H9 (cell line): ENCODE measurements around the gene OR52M1. TPM values are rescaled to one million over a fixed set of nuclear protein-coding genes. Genes with fewer than 3 reads are reported as not detected.

ENCODE experiments used
- DNase-seq: peaks from one replicate; pipeline ENCODE4 v3.0.0-alpha.2; 2017
- H2AFZ ChIP-seq: one replicate; pipeline ENCODE4 v1.6.1; 2013; ENCODE audit warnings: mild to moderate bottlenecking, low read length, control low read depth, moderate library complexity
- H2AK5ac ChIP-seq: 2 replicates; pipeline ENCODE4 v1.6.1; 2013; ENCODE audit warnings: low read length, control low read depth, mixed read lengths; ENCODE audit not compliant: insufficient read length
- H2BK120ac ChIP-seq: one replicate; pipeline ENCODE4 v1.6.1; 2013; ENCODE audit warnings: low read depth, mild to moderate bottlenecking, low read length, control low read depth, inconsistent platforms; ENCODE audit not compliant: poor library complexity, severe bottlenecking
- H2BK12ac ChIP-seq: 2 replicates; pipeline ENCODE4 v1.6.1; 2013; ENCODE audit warnings: low read length, control low read depth, mixed read lengths, low read depth; ENCODE audit not compliant: insufficient read length
- H2BK15ac ChIP-seq: 2 replicates; pipeline ENCODE4 v1.6.1; 2013; ENCODE audit warnings: low read depth, low read length, control low read depth
- H2BK20ac ChIP-seq: one replicate; pipeline ENCODE4 v1.6.1; 2013; ENCODE audit warnings: low read depth, mild to moderate bottlenecking, low read length, control low read depth, inconsistent platforms; ENCODE audit not compliant: poor library complexity, severe bottlenecking
- H2BK5ac ChIP-seq: 2 replicates; pipeline ENCODE4 v1.6.1; 2013; ENCODE audit warnings: low read length, control low read depth, mixed read lengths; ENCODE audit not compliant: insufficient read length
- H3K14ac ChIP-seq: 2 replicates; pipeline ENCODE4 v1.6.1; 2013; ENCODE audit warnings: low read length, control low read depth; ENCODE audit not compliant: insufficient read depth
- H3K18ac ChIP-seq: 2 replicates; pipeline ENCODE4 v1.6.1; 2013; ENCODE audit warnings: low read depth, mild to moderate bottlenecking, mixed read lengths, low read length, control low read depth; ENCODE audit not compliant: insufficient read length
- H3K23ac ChIP-seq: 2 replicates; pipeline ENCODE4 v1.6.1; 2013; ENCODE audit warnings: low read length, control low read depth, mixed read lengths, low read depth; ENCODE audit not compliant: insufficient read length
- H3K23me2 ChIP-seq: 2 replicates; pipeline ENCODE4 v1.6.1; 2013; ENCODE audit warnings: low read depth, mild to moderate bottlenecking, mixed read lengths, low read length, control low read depth; ENCODE audit not compliant: insufficient read length, poor library complexity, severe bottlenecking
- H3K27ac ChIP-seq: 2 replicates; pipeline ENCODE4 v1.5.1; 2013; ENCODE audit warnings: low read length, control low read depth, mixed read lengths, low read depth; ENCODE audit not compliant: insufficient read length
- H3K27me3 ChIP-seq: 2 replicates; pipeline ENCODE4 v1.6.1; 2013; ENCODE audit warnings: low read length, control low read depth, inconsistent platforms; ENCODE audit not compliant: insufficient read depth
- H3K4ac ChIP-seq: 2 replicates; pipeline ENCODE4 v1.6.1; 2013; ENCODE audit warnings: low read depth, mild to moderate bottlenecking, control low read depth, inconsistent platforms, low read length, moderate library complexity
- H3K4me1 ChIP-seq: 2 replicates; pipeline ENCODE4 v1.6.1; 2013; ENCODE audit warnings: low read length, control low read depth, inconsistent platforms; ENCODE audit not compliant: insufficient read depth
- H3K4me2 ChIP-seq: 2 replicates; pipeline ENCODE4 v1.6.1; 2013; ENCODE audit warnings: low read length, control low read depth, mixed read lengths; ENCODE audit not compliant: insufficient read length, insufficient read depth
- H3K56ac ChIP-seq: 2 replicates; pipeline ENCODE4 v1.6.1; 2013; ENCODE audit warnings: low read depth, mild to moderate bottlenecking, mixed read lengths, low read length, control low read depth; ENCODE audit not compliant: insufficient read length
- H3K79me1 ChIP-seq: 2 replicates; pipeline ENCODE4 v1.6.1; 2013; ENCODE audit warnings: low read depth, mild to moderate bottlenecking, moderate library complexity, low read length, control low read depth, inconsistent platforms; ENCODE audit not compliant: insufficient read depth, poor library complexity, severe bottlenecking
- H3K79me2 ChIP-seq: 2 replicates; pipeline ENCODE4 v1.6.1; 2013; ENCODE audit warnings: low read length, control low read depth, inconsistent platforms; ENCODE audit not compliant: insufficient read depth
- H3K9ac ChIP-seq: 2 replicates; pipeline ENCODE4 v1.6.1; 2013; ENCODE audit warnings: low read length, control low read depth, mixed read lengths; ENCODE audit not compliant: insufficient read length; ENCODE audit errors: extremely low read depth
- H3K9me3 ChIP-seq: one replicate; pipeline ENCODE4 v1.6.1; 2013; ENCODE audit warnings: low read depth, low read length, inconsistent platforms; ENCODE audit not compliant: control insufficient read depth
- H3T11ph ChIP-seq: one replicate; pipeline ENCODE4 v1.6.1; 2013; ENCODE audit warnings: mild to moderate bottlenecking, low read length, control low read depth, inconsistent platforms
- H4K20me1 ChIP-seq: one replicate; pipeline ENCODE4 v1.6.1; 2013; ENCODE audit not compliant: control insufficient read depth, insufficient read length, insufficient read depth
- H4K5ac ChIP-seq: 2 replicates; pipeline ENCODE4 v1.6.1; 2013; ENCODE audit warnings: low read depth, mild to moderate bottlenecking, mixed read lengths, low read length, control low read depth; ENCODE audit not compliant: insufficient read length
- H4K8ac ChIP-seq: replicated peaks from 2 replicates; pipeline ENCODE4 v1.6.1; 2013; ENCODE audit warnings: low read length, control low read depth, mixed read lengths, low read depth; ENCODE audit not compliant: insufficient read length
- H4K91ac ChIP-seq: 2 replicates; pipeline ENCODE4 v1.6.1; 2013; ENCODE audit warnings: low read depth, mild to moderate bottlenecking, moderate library complexity, mixed read lengths, low read length, control low read depth; ENCODE audit not compliant: insufficient read length
- H3K27ac Mint-ChIP-seq, 3 experiments: 2 replicates in 2 of 3; 3 replicates in 1 of 3; pipeline ENCODE4 v1.8.0; 2020 to 2021; ENCODE audit warnings: mixed read lengths in 3 of 3, mild to moderate bottlenecking in 1 of 3, moderate library complexity in 1 of 3
- H3K27me3 Mint-ChIP-seq: 2 replicates; pipeline ENCODE4 v1.8.0; 2021; ENCODE audit warnings: low read depth, mild to moderate bottlenecking, moderate library complexity, mixed read lengths
- H3K36me3 Mint-ChIP-seq, 3 experiments: 2 replicates in 2 of 3; 3 replicates in 1 of 3; pipeline ENCODE4 v1.8.0; 2020 to 2021; ENCODE audit warnings: low read depth in 3 of 3, mixed read lengths in 3 of 3; ENCODE audit not compliant: insufficient read depth in 1 of 3
- H3K4me1 Mint-ChIP-seq, 2 experiments: 2 replicates each; pipeline ENCODE4 v1.8.0; 2020; ENCODE audit warnings: mixed read lengths in 2 of 2
- H3K4me3 Mint-ChIP-seq, 2 experiments: 2 replicates in 1 of 2; 3 replicates in 1 of 2; pipeline ENCODE4 v1.8.0; 2020 to 2021; ENCODE audit warnings: mild to moderate bottlenecking in 2 of 2, mixed read lengths in 2 of 2, moderate library complexity in 1 of 2
- H3K9me3 Mint-ChIP-seq, 2 experiments: 2 replicates in 1 of 2; 3 replicates in 1 of 2; pipeline ENCODE4 v1.8.0; 2020; ENCODE audit warnings: mild to moderate bottlenecking in 2 of 2, mixed read lengths in 2 of 2, moderate library complexity in 1 of 2
- WGBS: extraction: QIAGEN DNeasy Blood & Tissue Kit; methylation state at CpG from one replicate; pipeline ENCODE4 v1.1.7; 2013; ENCODE audit warnings: missing lambda C conversion rate, low lambda C conversion rate, mixed read lengths; ENCODE audit not compliant: insufficient read length; ENCODE audit errors: extremely low coverage; 5-methylcytosine and 5-hydroxymethylcytosine counted together
- total RNA-seq: library from RNA; stranded (reverse); gene quantifications from 2 replicates; pipeline ENCODE4 v1.2.1, GENCODE V29; 2021
- TF ChIP-seq, protein P1 (sequence below): fragments of 200-600 bp; sonication (generic); conservative IDR thresholded peaks from 3 replicates; pipeline ENCODE4 v1.8.0; 2021; ENCODE audit warnings: antibody characterized with exemption, mild to moderate bottlenecking

The OR52M1 gene
- total RNA-seq, 1 experiment from 2014 or later = not detected

DNA sequence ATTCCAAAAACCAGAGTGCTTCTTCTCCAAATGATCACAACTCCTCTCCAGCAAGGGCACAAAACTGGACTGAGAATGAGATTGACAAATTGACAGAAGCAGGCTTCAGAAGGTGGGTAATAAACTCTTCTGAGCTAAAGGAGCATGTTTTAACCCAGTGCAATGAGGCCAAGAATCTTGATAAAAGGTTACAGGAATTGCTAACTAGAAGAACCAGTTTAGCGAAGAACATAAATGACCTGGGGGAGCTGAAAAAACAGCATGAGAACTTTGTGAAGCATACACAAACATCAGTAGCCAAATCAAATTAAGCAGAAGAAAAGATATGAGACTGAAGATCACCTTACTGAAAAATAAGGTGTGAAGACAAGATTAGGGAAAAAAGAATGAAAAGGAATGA is 15.5 kb downstream of the OR52M1 start:
- Mint-ChIP-seq H3K9me3 (peaks cover 16 to 18% of the 10 kb centered on the region in 2 experiments), H3K27ac (no peak overlapping the region), H3K4me1 (peaks cover 15 to 20% of the 10 kb centered on the region in 2 experiments), H3K36me3 (peaks cover 0 to 7% (median 0%) of the 10 kb centered on the region in 3 experiments; a peak in 1 of 7 replicates), H3K27me3 (peaks cover 8% of the 10 kb centered on the region), H3K4me3 (no peak overlapping the region)
- H3T11ph ChIP-seq = no peak overlapping the region
- no peak overlapping the region for H2BK120ac ChIP-seq
- DNase-seq = no peak
- no peak overlapping the region for H3K4ac ChIP-seq
- no peaks in the 10 kb centered on the region for H3K27me3 ChIP-seq
- H2AK5ac ChIP-seq = no peak overlapping the region
- no peaks in the 10 kb centered on the region for H3K79me1 ChIP-seq
- no peak overlapping the region for H3K56ac ChIP-seq
- WGBS = no CpG with 5 or more reads among the region's 1 CpG
- no peak overlapping the region for H4K8ac ChIP-seq
- H3K18ac ChIP-seq = no peak overlapping the region
- H2AFZ ChIP-seq = no peak overlapping the region
- no peak overlapping the region for H3K9ac ChIP-seq
- no peaks in the 10 kb centered on the region for H3K79me2 ChIP-seq
- H4K20me1 ChIP-seq = no peaks in the 10 kb centered on the region
- H3K23ac ChIP-seq = no peak overlapping the region
- no peaks in the 10 kb centered on the region for H3K23me2 ChIP-seq
- no peaks in the 10 kb centered on the region for H3K4me1 ChIP-seq
- H3K27ac ChIP-seq = no peak overlapping the region
- no peak overlapping the region for H3K14ac ChIP-seq
- H3K4me2 ChIP-seq = no peak overlapping the region
- TF ChIP-seq, protein P1, sequence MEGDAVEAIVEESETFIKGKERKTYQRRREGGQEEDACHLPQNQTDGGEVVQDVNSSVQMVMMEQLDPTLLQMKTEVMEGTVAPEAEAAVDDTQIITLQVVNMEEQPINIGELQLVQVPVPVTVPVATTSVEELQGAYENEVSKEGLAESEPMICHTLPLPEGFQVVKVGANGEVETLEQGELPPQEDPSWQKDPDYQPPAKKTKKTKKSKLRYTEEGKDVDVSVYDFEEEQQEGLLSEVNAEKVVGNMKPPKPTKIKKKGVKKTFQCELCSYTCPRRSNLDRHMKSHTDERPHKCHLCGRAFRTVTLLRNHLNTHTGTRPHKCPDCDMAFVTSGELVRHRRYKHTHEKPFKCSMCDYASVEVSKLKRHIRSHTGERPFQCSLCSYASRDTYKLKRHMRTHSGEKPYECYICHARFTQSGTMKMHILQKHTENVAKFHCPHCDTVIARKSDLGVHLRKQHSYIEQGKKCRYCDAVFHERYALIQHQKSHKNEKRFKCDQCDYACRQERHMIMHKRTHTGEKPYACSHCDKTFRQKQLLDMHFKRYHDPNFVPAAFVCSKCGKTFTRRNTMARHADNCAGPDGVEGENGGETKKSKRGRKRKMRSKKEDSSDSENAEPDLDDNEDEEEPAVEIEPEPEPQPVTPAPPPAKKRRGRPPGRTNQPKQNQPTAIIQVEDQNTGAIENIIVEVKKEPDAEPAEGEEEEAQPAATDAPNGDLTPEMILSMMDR = no peak
- H4K91ac ChIP-seq = no peak overlapping the region
- no peak overlapping the region for H2BK12ac ChIP-seq
- no peak overlapping the region for H4K5ac ChIP-seq
- no peak overlapping the region for H2BK15ac ChIP-seq
- no peaks in the 10 kb centered on the region for H3K9me3 ChIP-seq
- H2BK5ac ChIP-seq = no peak overlapping the region
- H2BK20ac ChIP-seq = no peak overlapping the region
